GM21786 (cell line): Measurements from ENCODE around the gene DIS3.
"Not testable (repeated sequence)": the region's sequence is repeated elsewhere in the genome, so short reads cannot be mapped to it uniquely, and the experiment has no call there.

Source experiments
- ATAC-seq: cut with Tn5 transposase; IDR thresholded peaks from one replicate; pipeline ENCODE4 v1.9.1; 2021; ENCODE audit not compliant: unreplicated experiment

DIS3 gene

DNA sequence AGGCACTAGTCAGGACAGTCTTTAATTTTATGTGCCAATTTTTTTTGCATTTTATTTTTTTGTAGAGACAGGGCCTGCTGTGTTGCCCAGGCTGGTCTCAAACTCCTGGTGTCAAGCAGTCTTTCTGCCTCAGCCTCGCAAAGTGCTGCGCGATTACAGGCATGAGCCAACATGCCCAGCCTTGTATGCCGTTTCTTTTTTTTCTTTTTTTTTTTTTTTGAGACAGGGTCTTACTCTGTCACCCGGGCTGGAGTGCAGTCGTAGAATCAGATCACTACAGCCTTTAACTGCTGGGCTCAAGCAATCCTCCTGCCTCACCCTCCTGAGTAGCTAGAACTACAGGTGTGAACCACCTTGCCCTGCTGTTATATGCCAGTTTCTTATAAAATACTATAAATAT is 27.6 kb downstream of the DIS3 start:
- ATAC-seq = no peak

DNA sequence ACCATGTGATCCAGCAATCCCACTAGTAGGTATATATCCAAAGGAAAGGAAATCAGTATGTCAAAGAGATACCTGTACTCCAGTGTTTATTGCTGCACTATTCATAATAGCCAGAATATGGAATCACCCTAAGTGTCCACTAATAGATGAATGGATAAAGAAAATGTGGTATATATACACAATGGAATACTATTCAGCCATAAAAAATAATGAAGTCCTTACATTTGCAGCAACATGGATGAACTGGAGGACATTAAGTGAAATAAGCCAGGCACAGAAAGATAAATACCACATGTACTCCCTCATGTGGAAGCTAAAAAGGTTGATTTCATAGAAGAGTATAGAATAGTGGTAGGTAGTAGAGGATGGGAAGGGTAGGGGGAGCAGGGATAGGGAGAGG is 30.5 kb downstream of the DIS3 start:
- ATAC-seq = no peak

DNA sequence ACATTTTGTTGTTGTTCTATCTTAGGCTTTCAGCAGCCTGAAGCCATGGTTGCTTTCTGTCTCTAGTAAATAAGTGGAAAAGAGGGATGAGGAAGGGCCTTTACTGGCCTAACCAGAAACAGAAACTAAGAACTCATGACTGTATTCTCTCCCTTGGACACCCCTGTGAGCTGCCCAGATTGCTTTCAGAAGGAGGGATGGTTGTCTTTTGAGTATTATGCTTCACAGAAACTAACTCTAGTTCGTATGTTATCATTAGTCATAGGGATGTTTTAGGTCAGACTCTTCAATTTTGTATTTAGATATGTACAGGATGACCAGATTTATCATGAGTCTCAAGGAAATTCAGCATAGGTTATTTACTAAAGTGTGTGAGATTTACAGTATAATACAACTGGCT is 36.4 kb downstream of the DIS3 start:
- ATAC-seq = no peak

DNA sequence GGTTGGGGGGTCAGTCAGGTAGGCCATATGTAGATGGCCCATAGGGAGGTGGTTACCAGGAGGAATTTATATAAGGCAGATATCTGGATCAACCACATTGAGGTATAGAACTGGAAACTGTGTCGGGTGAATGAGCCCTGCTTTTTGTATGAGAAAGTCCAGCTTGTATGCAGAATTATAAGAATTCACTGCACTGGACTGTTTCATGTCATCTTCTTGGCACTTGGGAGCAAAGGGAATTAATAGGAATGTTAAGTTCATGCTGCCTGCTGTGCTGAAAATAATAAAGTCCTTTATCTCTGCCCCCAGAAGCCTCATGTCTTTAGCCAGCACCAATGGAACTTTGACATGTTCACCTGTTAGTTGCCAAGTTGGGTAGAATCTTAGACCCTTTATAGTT is 41.7 kb downstream of the DIS3 start:
- ATAC-seq = no peak

DNA sequence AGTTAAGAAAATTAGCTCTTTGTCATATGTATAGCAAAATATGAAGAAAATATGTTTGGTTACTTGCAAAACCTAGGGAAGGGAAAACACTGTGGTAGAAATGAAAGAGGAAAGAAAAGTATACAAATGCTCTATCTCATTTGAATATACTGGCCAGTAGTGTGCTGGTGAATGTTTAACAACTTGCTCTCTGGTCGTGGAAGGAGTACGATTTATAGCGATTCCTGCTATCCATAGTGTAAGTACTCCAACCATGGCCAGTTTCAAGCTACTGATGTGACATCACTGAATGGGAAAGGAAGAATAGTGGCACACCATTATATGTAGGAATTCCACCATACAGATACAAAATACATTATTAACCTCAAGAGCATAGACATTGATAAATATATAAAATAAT is 44.7 kb downstream of the DIS3 start:
- no peak for ATAC-seq

DNA sequence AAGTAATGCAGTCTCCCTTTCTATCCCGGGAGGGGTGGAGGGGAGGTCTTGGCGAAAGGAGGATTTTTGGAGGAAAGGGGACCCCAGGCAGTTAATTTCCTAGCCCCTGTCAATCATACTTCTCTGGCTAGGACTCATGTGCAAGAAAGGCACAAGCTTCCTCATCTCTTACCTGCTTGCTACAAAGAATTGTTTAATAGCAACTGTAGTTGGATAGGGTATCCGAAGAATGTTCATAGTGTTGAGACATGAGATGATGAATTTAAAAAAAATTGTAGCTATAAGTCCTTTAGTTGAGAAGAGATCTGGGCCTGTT is 53.5 kb downstream of the DIS3 start:
- ATAC-seq = no peak

DNA sequence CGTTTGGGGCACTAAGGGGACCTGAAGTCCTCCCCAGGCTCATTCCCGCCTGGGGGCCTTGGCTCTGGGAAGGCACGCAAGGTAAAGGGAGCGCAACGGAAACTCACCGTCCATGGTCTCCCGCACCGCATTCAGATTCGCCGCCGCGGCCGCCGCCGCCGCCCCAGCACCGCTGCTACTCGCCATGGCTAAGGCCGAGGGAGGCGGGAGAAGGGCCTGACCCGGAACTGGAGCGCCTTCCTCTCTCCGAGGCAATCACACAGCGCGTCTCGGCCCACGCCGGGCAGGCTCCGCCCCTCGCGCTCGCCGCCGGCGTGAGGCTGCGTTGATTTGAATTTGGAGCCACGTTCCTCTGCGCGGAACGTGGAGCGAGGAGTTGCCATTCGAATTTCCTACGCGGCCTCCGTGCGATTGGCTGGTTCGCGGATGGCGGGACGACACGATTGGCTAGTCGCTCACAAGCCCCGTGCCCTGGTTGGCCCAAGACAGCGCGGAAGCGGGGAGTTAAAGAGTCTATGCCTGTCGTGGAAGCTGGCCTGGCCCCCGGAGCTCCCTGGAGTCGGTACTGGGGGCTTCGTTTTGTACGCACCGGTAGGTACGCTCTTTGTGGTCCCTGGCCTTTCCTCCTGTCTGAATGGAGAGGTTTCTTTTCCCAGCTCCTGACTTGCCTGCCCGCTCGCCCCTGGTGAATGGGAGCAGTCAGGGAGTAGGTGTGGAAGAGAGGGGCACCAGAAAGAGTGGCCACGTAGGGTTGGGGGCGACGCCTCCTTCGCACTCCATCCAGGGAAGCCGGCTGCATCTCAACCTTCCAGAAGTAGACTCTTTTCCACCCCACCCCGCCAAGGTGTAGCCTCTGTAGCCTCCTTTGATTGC is 54.0 kb downstream of the DIS3 start, which contains the start of the genes BORA and MZT1:
TSS of gene BORA (plus strand) at position 507 of the 873 bp plus-strand sequence. CDS start 1,018 bp downstream, outside the sequence.
TSS of gene MZT1 (minus strand) at position 213 of the 873 bp plus-strand sequence. CDS start at position 186, 27 bp downstream.
- ATAC-seq = peak; percentile 94

DNA sequence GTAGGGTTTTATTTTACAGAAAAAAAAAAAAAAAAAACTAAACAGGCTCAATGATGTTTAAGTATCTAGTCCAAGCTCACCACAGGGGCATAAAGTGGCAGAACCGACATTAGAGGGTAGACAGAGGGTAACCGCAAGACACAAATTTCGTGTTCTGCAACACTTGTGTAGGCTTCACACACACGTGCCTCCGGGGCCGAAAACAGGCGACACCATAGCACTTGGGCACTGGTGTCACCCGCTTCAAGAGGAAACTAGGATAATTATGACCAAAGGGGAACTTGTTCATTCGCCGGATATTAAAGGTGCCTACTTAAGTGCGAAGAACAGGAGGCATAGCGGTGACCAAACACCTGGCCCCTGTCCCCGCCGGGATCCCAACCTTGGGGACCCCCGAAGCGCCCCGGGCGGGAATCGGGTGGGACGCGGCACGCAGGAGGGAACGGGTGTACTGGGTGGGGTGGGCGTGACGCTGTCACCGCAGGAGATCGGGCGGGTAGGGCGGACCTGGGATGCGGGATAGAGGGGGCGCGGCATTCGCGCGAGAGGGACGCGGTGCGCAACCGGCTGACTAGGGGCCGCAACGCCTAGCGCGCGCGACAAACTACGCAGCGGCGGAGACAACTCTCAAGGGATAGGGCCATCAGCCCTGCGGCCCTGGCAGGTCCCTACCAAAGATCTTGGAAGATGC is 54.8 kb downstream of the DIS3 start:
- ATAC-seq = peak; percentile 23

DNA sequence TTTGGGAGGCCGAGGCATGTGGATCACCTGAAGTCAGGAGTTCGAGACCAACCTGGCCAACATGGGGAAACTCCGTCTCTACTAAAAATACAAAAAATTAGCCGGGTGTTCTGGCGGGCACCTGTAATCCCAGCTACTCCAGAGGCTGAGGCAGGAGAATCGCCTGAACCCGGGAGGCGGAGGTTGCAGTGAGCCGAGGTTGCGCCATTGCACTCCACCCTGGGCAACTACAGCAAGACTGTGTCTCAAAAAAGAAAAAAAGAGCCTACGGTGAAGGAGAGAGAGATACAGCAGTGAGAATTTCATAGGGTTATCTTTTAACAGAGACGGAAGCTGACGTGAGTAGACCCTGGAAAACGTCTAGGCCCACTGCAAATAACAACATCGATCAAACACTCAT is 55.5 kb downstream of the DIS3 start:
- ATAC-seq = not testable (repeated sequence)

DNA sequence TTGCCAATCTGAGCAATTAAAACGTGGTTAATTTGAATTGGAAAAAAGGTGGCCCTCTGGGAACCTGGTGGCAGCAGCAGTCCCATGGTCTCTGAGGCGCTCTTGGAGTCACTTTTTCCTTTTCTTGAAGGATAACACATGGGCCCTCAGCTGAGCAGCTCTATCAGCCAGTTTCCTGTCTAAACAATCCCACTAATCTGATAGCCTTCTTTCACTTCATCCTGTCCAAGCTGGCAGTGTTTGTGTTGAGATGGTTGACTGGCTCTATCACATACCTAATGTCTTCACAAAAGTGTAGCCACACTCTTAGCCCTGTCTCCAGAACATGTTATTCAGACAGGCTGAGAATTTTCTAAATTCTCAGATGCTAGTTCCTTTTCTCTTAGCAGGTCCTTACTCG is 64.9 kb downstream of the DIS3 start:
- ATAC-seq = no peak
